ENCODE data around the gene FSHR.

Gene FSHR

GRCh38 chr2:49178656-49179055 is 24.3 kb upstream of the FSHR start:
- H3K36me3 Mint-ChIP-seq (ENCODE audit: low read depth): no peaks in the 10 kb centered on the region
- H3K9me3 Mint-ChIP-seq: peaks cover 4% of the 10 kb centered on the region
- H3K27ac Mint-ChIP-seq: no peak overlapping the region
- no peak overlapping the region for H3K4me3 Mint-ChIP-seq
- H3K27me3 Mint-ChIP-seq (ENCODE audit: low read depth): no peaks in the 10 kb centered on the region
- no peaks in the 10 kb centered on the region for H3K4me1 Mint-ChIP-seq
- TF ChIP-seq CTCF (IDR thresholded peaks at IDR 0.05; ENCODE audit: unreplicated experiment in 3 of 3): no peak

GRCh38 chr2:49177194-49177593 is 22.9 kb upstream of the FSHR start:
- H3K27me3 Mint-ChIP-seq (ENCODE audit: low read depth): no peaks in the 10 kb centered on the region
- no peak for TF ChIP-seq CTCF (IDR thresholded peaks at IDR 0.05; ENCODE audit: unreplicated experiment in 3 of 3)
- H3K4me1 Mint-ChIP-seq: no peaks in the 10 kb centered on the region
- no peaks in the 10 kb centered on the region for H3K36me3 Mint-ChIP-seq (ENCODE audit: low read depth)
- H3K4me3 Mint-ChIP-seq: no peak overlapping the region
- H3K27ac Mint-ChIP-seq: no peak overlapping the region
- H3K9me3 Mint-ChIP-seq: peaks cover 4% of the 10 kb centered on the region

- Mint-ChIP-seq H3K36me3 (ENCODE audit: low read depth) (no peaks in the 10 kb centered on the region), H3K4me1 (no peaks in the 10 kb centered on the region), H3K27me3 (ENCODE audit: low read depth) (no peaks in the 10 kb centered on the region), H3K9me3 (peaks cover 3% of the 10 kb centered on the region), H3K27ac (no peak overlapping the region), H3K4me3 (no peak overlapping the region)
- no peak for TF ChIP-seq CTCF (IDR thresholded peaks at IDR 0.05; ENCODE audit: unreplicated experiment in 3 of 3)
These were observed 21.5 kb upstream of the FSHR start for GRCh38 chr2:49175831-49176230.

- peaks cover 5% of the 10 kb centered on the region for H3K9me3 Mint-ChIP-seq
- H3K4me3 Mint-ChIP-seq: no peak overlapping the region
- no peaks in the 10 kb centered on the region for H3K36me3 Mint-ChIP-seq (ENCODE audit: low read depth)
- no peaks in the 10 kb centered on the region for H3K4me1 Mint-ChIP-seq
- no peak for TF ChIP-seq CTCF (IDR thresholded peaks at IDR 0.05; ENCODE audit: unreplicated experiment in 3 of 3)
- no peaks in the 10 kb centered on the region for H3K27me3 Mint-ChIP-seq (ENCODE audit: low read depth)
- no peak overlapping the region for H3K27ac Mint-ChIP-seq
These were observed 20.4 kb upstream of the FSHR start for GRCh38 chr2:49174750-49175149.

- Mint-ChIP-seq H3K9me3 (peaks cover 12% of the 10 kb centered on the region), H3K27ac (no peak overlapping the region), H3K36me3 (ENCODE audit: low read depth) (no peaks in the 10 kb centered on the region), H3K27me3 (ENCODE audit: low read depth) (no peaks in the 10 kb centered on the region), H3K4me1 (peaks cover 31% of the 10 kb centered on the region), H3K4me3 (no peak overlapping the region)
- TF ChIP-seq CTCF (IDR thresholded peaks at IDR 0.05; ENCODE audit: unreplicated experiment in 3 of 3): no peak
These were observed 12.8 kb upstream of the FSHR start for GRCh38 chr2:49167131-49167530.

- TF ChIP-seq CTCF (IDR thresholded peaks at IDR 0.05; ENCODE audit: unreplicated experiment in 3 of 3): no peak
- H3K27me3 Mint-ChIP-seq (ENCODE audit: low read depth): no peaks in the 10 kb centered on the region
- no peaks in the 10 kb centered on the region for H3K36me3 Mint-ChIP-seq (ENCODE audit: low read depth)
- H3K27ac Mint-ChIP-seq: no peak overlapping the region
- H3K9me3 Mint-ChIP-seq: peaks cover 8% of the 10 kb centered on the region
- peaks cover 36% of the 10 kb centered on the region for H3K4me1 Mint-ChIP-seq
- no peak overlapping the region for H3K4me3 Mint-ChIP-seq
These were observed 11.3 kb upstream of the FSHR start for GRCh38 chr2:49165662-49166061.
